Prostate gland (tissue), 2 donors: ENCODE results near the gene CIAPIN1. TPM values are rescaled to one million over a fixed set of nuclear protein-coding genes. Genes with fewer than 3 reads are reported as not detected.

ENCODE experiments used
- DNase-seq: peaks from one replicate; pipeline ENCODE4 v3.0.0-alpha.2; 2019; ENCODE audit warnings: low spot score
- H3K27ac ChIP-seq, 2 donors: fragments of 200-600 bp; sonication (generic); 2 replicates each; pipeline ENCODE4 v1.5.1; 2017 to 2019
- H3K27me3 ChIP-seq: fragments of 200-600 bp; sonication (generic); replicated peaks from 2 replicates; pipeline ENCODE4 v1.5.1; 2019; ENCODE audit not compliant: insufficient read depth
- H3K36me3 ChIP-seq, 2 donors: fragments of 200-600 bp; sonication (generic); 1 replicate in 1 of 2; 2 replicates in 1 of 2; pipeline versions ENCODE4 v1.5.1 to v1.8.1; 2017 to 2019
- H3K4me1 ChIP-seq: fragments of 200-600 bp; sonication (generic); replicated peaks from 2 replicates; pipeline ENCODE4 v1.5.1; 2019
- H3K4me3 ChIP-seq, 2 donors: fragments of 200-600 bp; sonication (generic); 2 replicates each; pipeline ENCODE4 v1.5.1; 2017 to 2019
- H3K9me3 ChIP-seq: fragments of 200-600 bp; sonication (generic); 2 replicates; pipeline ENCODE4 v1.5.1; 2017
- POLR2A ChIP-seq: fragments of 450-650 bp; IDR thresholded peaks from one replicate; pipeline ENCODE4 v1.6.1; 2016; ENCODE audit warnings: antibody characterized with exemption, mild to moderate bottlenecking
- POLR2AphosphoS5 ChIP-seq: sonication (generic); formaldehyde crosslinking; IDR thresholded peaks from one replicate; pipeline ENCODE4 v1.6.1; 2017; ENCODE audit warnings: antibody characterized with exemption
- WGBS: methylation state at CpG from one replicate; pipeline ENCODE4 v1.1.5; 2018; 5-methylcytosine and 5-hydroxymethylcytosine counted together
- intact Hi-C: fragments of 100-400 bp; cut with DNase I; formaldehyde crosslinking; loops from one replicate; pipeline ENCODE4 v1.14.2; 2022
- total RNA-seq, 2 donors: library from RNA; depleted of rRNA; stranded (reverse); fragments of >200 nt; gene quantifications; one replicate each; pipeline ENCODE4 v1.1.0, GENCODE V29; 2016
- TF ChIP-seq, protein P1 (sequence below), 4 experiments: fragments of 200-600 bp in 2 of 4; fragments of 450-650 bp in 2 of 4; sonication (generic) in 2 of 4; IDR thresholded peaks; 1 replicate in 3 of 4; 2 replicates in 1 of 4; pipeline ENCODE4 v1.5.1; 2016 to 2019; ENCODE audit warnings: antibody characterized with exemption in 4 of 4, mild to moderate bottlenecking in 2 of 4, moderate library complexity in 2 of 4

Gene CIAPIN1
- total RNA-seq, 2 donors from 2014 or later = 20.1 to 40.3 TPM

- Histone ChIP-seq H3K4me3 (no peak overlapping the region), H3K27me3 (no peaks in the 10 kb centered on the region), H3K27ac (peak overlapping the region; percentile 14 to 24), H3K4me1 (no peaks in the 10 kb centered on the region), H3K36me3 (no peaks in the 10 kb centered on the region), H3K9me3 (no peaks in the 10 kb centered on the region)
- intact Hi-C loops = no loop called here
- 50% methylated on average over 7 of the region's 8 CpGs for WGBS
- TF ChIP-seq POLR2A (no peak), POLR2AphosphoS5 (peak; percentile 35)
- TF ChIP-seq, protein P1, sequence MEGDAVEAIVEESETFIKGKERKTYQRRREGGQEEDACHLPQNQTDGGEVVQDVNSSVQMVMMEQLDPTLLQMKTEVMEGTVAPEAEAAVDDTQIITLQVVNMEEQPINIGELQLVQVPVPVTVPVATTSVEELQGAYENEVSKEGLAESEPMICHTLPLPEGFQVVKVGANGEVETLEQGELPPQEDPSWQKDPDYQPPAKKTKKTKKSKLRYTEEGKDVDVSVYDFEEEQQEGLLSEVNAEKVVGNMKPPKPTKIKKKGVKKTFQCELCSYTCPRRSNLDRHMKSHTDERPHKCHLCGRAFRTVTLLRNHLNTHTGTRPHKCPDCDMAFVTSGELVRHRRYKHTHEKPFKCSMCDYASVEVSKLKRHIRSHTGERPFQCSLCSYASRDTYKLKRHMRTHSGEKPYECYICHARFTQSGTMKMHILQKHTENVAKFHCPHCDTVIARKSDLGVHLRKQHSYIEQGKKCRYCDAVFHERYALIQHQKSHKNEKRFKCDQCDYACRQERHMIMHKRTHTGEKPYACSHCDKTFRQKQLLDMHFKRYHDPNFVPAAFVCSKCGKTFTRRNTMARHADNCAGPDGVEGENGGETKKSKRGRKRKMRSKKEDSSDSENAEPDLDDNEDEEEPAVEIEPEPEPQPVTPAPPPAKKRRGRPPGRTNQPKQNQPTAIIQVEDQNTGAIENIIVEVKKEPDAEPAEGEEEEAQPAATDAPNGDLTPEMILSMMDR (IDR thresholded peaks at IDR 0.05) = no peak
- peak; percentile 23 for DNase-seq
Observed at GRCh38 chr16:57383276-57384247, 63.6 kb downstream of the CIAPIN1 start.

GRCh38 chr16:57382535-57383275 lies 64.5 kb downstream of the CIAPIN1 start:
- 87% methylated on average over 16 of the region's 16 CpGs for WGBS

DNA sequence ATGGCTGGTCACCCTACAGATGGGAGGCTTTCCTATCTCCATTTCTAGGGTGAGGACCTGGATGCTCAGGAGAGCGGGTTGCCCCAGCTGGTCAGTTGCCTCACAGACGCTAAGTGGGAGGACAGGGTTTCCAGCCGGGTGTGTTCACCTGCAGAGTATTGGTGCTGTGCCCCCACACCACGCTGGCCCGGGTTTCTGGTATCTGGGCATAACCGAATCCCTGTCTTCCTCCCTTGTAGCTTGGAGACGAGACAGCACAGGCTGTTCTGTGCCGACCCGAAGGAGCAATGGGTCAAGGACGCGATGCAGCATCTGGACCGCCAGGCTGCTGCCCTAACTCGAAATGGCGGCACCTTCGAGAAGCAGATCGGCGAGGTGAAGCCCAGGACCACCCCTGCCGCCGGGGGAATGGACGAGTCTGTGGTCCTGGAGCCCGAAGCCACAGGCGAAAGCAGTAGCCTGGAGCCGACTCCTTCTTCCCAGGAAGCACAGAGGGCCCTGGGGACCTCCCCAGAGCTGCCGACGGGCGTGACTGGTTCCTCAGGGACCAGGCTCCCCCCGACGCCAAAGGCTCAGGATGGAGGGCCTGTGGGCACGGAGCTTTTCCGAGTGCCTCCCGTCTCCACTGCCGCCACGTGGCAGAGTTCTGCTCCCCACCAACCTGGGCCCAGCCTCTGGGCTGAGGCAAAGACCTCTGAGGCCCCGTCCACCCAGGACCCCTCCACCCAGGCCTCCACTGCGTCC lies 65.2 kb downstream of the CIAPIN1 start:
- TF ChIP-seq, protein P1 (IDR thresholded peaks at IDR 0.05) = no peak
- TF ChIP-seq POLR2AphosphoS5 (no peak), POLR2A (no peak)
- intact Hi-C loops = no loop called here

More at GRCh38 chr16:57382535-57383275, 64.5 kb downstream of the CIAPIN1 start:
- intact Hi-C loops = no loop called here
- no peaks in the 10 kb centered on the region for H3K9me3 ChIP-seq
- no peaks in the 10 kb centered on the region for H3K4me1 ChIP-seq
- TF ChIP-seq, protein P1 (IDR thresholded peaks at IDR 0.05) = no peak
- TF ChIP-seq POLR2A (no peak), POLR2AphosphoS5 (no peak)
- DNase-seq = no peak
- H3K27ac ChIP-seq = no peak overlapping the region
- no peaks in the 10 kb centered on the region for H3K36me3 ChIP-seq
- no peaks in the 10 kb centered on the region for H3K27me3 ChIP-seq
- H3K4me3 ChIP-seq = no peak overlapping the region

GRCh38 chr16:57380671-57381462 lies 66.3 kb downstream of the CIAPIN1 start:
- H3K9me3 ChIP-seq = no peaks in the 10 kb centered on the region
- no peaks in the 10 kb centered on the region for H3K27me3 ChIP-seq
- DNase-seq = no peak
- H3K4me1 ChIP-seq = peaks cover 3% of the 10 kb centered on the region
- H3K4me3 ChIP-seq = no peak overlapping the region
- no peaks in the 10 kb centered on the region for H3K36me3 ChIP-seq
- intact Hi-C loops = no loop called here
- 56% methylated on average over 8 of the region's 8 CpGs for WGBS
- peak overlapping the region; percentile 14 to 23 for H3K27ac ChIP-seq
- TF ChIP-seq, protein P1 (IDR thresholded peaks at IDR 0.05) = no peak
- TF ChIP-seq POLR2A = no peak
- TF ChIP-seq POLR2AphosphoS5 = no peak

More for the DNA sequence above, 65.2 kb downstream of the CIAPIN1 start:
- Histone ChIP-seq H3K9me3 (no peaks in the 10 kb centered on the region), H3K36me3 (no peaks in the 10 kb centered on the region), H3K27me3 (no peaks in the 10 kb centered on the region), H3K4me1 (peaks cover 3% of the 10 kb centered on the region), H3K27ac (peak overlapping the region in 1 of 2 donors; percentile 23), H3K4me3 (no peak overlapping the region)
- WGBS = 86% methylated on average over 35 of the region's 35 CpGs
- no peak for DNase-seq
